ENCODE data around the gene ZNF711. TPM values are rescaled to one million over a fixed set of nuclear protein-coding genes. Genes with fewer than 3 reads are reported as not detected.
"Not testable (repeated sequence)": the region's sequence is repeated elsewhere in the genome, so short reads cannot be mapped to it uniquely, and the experiment has no call there.

The ZNF711 gene
- total RNA-seq, 4 donors from 2014 or later = 0.53 to 13.2 (median 2.4) TPM

DNA sequence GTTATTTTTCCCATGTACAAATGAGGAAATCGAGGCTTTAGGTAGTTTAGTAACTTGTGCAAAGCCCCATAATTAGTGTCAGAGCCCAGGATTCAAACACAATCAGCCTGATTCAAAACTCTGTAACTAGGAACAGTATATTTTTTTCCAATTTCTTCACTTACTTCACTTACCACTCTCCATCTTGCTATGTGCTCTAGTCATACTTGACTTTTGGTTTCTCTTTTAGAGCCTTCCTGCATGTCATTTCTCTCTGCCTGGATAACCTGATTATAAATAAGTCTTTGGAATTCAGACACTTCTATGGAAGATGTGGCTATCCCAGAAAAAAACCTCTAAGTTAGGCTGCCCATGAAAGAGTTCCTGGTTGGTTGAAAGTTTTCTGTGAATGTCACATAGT lies 22.4 kb upstream of the ZNF711 start:
- H3K9me3 ChIP-seq = no peaks in the 10 kb centered on the region
- no peak for DNase-seq
- H3K36me3 ChIP-seq = no peaks in the 10 kb centered on the region
- no peaks in the 10 kb centered on the region for H3K4me1 ChIP-seq
- H3K27me3 ChIP-seq = no peaks in the 10 kb centered on the region
- TF ChIP-seq POLR2A (IDR thresholded peaks at IDR 0.05) = no peak
- no peak overlapping the region for H3K27ac ChIP-seq
- no peak overlapping the region for H3K4me3 ChIP-seq

DNA sequence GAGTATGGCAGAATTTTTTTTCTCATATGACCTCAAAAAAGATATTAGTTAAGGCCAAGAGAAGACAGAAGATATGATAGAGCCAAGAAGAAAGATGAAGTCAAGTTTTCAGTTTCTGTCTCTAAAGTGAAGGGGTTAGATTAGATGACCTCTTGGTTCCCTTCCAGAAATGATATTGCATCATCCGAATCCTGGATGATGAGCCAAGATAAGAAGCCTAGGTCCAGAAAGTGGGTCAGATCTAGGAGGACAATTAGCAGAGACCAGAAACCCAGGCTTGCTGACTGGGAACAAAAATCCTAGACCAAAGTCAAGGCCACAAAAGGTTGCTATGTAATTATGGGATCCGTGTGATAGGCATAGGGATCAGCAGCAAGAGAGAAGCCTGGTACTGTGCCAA lies 20.4 kb upstream of the ZNF711 start:
- Histone ChIP-seq H3K27ac (no peak overlapping the region), H3K4me3 (no peak overlapping the region), H3K4me1 (no peaks in the 10 kb centered on the region), H3K9me3 (no peaks in the 10 kb centered on the region), H3K27me3 (no peaks in the 10 kb centered on the region), H3K36me3 (no peaks in the 10 kb centered on the region)
- no peak for DNase-seq
- TF ChIP-seq, protein P1, sequence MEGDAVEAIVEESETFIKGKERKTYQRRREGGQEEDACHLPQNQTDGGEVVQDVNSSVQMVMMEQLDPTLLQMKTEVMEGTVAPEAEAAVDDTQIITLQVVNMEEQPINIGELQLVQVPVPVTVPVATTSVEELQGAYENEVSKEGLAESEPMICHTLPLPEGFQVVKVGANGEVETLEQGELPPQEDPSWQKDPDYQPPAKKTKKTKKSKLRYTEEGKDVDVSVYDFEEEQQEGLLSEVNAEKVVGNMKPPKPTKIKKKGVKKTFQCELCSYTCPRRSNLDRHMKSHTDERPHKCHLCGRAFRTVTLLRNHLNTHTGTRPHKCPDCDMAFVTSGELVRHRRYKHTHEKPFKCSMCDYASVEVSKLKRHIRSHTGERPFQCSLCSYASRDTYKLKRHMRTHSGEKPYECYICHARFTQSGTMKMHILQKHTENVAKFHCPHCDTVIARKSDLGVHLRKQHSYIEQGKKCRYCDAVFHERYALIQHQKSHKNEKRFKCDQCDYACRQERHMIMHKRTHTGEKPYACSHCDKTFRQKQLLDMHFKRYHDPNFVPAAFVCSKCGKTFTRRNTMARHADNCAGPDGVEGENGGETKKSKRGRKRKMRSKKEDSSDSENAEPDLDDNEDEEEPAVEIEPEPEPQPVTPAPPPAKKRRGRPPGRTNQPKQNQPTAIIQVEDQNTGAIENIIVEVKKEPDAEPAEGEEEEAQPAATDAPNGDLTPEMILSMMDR (IDR thresholded peaks at IDR 0.05) = no peak
- no peak for TF ChIP-seq POLR2A (IDR thresholded peaks at IDR 0.05)

DNA sequence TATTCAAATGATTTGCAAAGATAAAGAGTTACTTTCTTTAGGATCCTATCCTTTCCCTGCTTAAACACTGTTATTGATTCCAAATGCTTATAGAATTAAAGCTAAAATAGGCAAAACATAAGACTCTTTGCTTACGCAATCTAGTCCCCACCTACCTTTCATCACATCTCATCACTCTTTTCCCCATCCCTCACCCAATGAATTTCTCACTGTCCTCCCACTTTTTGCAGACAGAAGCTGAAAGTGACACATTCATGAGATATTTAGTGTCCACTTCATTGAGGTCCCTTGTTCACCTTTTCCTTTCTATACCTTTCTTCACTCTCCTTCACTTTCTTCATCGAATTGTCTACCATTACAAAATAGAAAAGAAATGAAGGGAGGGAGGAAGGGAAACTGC lies 636 bp upstream of the ZNF711 start:
- DNase-seq = no peak
- no peak overlapping the region for H3K27ac ChIP-seq
- TF ChIP-seq POLR2A (IDR thresholded peaks at IDR 0.05) = no peak
- TF ChIP-seq, protein P1 (IDR thresholded peaks at IDR 0.05) = no peak
- H3K9me3 ChIP-seq = no peaks in the 10 kb centered on the region
- no peaks in the 10 kb centered on the region for H3K4me1 ChIP-seq
- H3K4me3 ChIP-seq = no peak overlapping the region
- H3K36me3 ChIP-seq = no peaks in the 10 kb centered on the region
- no peaks in the 10 kb centered on the region for H3K27me3 ChIP-seq

DNA sequence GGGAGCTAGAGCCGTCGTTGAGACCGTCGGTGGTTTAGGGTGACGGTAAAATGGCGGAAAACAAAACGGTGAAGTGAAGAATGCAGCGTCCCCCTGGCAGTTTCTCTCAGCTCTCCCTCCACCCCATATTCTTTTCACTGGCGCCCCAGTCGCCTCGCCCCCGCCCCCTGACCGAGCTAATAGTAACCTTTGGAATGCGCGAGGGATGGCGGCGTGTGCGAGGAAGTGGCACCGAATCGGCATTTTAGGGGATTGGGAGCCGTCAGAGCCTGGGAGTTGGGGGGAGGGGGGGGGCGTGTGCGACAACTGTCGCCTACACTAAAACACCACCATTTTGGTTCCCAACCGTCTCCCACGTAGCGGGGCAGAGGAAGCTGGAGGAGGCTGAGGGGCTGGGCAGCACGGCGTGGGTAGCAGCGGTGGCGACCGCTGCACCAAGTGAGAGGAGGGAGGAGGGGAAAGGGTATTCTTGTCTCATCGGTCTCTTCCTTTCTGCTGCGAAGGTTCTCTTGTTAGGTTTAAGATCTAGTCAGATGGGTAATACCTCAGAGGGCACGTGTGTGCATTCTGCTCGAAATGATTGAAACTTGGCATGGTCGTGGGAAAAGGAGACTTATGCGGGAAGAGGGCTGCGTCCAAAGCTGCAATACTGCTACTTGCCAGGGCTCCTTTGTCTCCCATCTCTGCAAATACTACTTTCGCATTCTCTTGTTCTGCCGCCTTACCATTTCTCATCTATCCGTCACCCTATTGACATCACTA lies 840 bp downstream of the ZNF711 start:
- Histone ChIP-seq H3K36me3 (no peaks in the 10 kb centered on the region), H3K9me3 (no peaks in the 10 kb centered on the region), H3K27ac (no peak overlapping the region), H3K4me3 (peak overlapping the region; percentile 33 to 64 (median 49)), H3K27me3 (no peaks in the 10 kb centered on the region), H3K4me1 (no peaks in the 10 kb centered on the region)
- DNase-seq = no peak
- no peak for TF ChIP-seq POLR2A (IDR thresholded peaks at IDR 0.05)
- TF ChIP-seq, protein P1 (IDR thresholded peaks at IDR 0.05) = no peak

DNA sequence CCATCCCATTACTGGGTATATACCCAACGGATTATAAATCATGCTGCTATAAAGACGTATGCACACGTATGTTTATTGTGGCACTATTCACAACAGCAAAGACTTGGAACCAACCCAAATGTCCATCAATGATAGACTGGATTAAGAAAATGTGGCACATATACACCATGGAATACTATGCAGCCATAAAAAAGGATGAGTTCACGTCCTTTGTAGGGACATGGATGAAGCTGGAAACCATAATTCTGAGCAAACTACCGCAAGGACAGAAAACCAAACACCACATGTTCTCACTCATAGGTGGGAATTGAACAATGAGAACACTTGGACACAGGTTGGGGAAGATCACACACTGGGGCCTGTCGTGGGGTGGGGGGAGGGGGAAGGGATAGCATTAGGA lies 41.5 kb downstream of the ZNF711 start:
- not testable (repeated sequence) for H3K27me3 ChIP-seq, DNase-seq, H3K4me1 ChIP-seq, H3K9me3 ChIP-seq, H3K27ac ChIP-seq, H3K36me3 ChIP-seq, H3K4me3 ChIP-seq

DNA sequence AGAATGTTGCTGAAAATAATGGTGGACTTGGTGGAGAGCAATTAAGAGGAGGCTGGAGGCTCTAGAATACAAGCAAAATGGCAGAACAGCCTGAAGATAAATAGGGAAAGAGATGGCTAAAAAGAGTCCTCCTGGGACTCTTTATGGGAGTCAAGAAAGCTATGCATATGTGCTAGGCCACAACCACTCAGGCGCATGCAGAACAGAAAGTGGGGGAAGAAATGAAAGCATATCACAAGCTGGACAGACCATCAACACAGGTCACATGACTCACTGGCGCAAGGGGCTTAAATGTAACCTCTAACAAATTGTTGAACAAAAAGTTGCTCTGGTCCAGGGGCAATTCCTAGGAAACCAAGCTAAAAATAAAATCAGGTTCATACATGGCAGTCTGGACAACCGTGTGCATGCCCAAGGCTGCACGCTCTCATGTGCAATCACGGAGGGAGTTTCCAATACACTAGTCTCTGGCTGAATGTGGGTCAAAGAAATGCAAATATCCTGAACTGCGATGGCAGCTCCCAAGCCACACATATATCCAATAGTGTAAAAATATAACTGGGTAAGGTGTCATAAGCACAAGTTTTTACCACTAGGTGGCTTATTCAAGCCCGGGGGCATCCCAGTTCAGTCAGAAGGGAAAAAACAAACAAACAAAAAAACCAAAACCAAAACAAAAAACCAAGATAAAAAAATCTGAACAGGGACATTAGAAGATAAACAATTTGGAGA lies 45.4 kb downstream of the ZNF711 start:
- no peaks in the 10 kb centered on the region for H3K36me3 ChIP-seq
- no peaks in the 10 kb centered on the region for H3K27me3 ChIP-seq
- H3K4me1 ChIP-seq = no peaks in the 10 kb centered on the region
- no peak for DNase-seq
- H3K4me3 ChIP-seq = no peak overlapping the region
- no peak overlapping the region for H3K27ac ChIP-seq
- TF ChIP-seq POLR2A (IDR thresholded peaks at IDR 0.05) = no peak
- TF ChIP-seq, protein P1 (IDR thresholded peaks at IDR 0.05) = no peak
- no peaks in the 10 kb centered on the region for H3K9me3 ChIP-seq
